ENCODE data around the gene EIF2AK3.

DNA sequence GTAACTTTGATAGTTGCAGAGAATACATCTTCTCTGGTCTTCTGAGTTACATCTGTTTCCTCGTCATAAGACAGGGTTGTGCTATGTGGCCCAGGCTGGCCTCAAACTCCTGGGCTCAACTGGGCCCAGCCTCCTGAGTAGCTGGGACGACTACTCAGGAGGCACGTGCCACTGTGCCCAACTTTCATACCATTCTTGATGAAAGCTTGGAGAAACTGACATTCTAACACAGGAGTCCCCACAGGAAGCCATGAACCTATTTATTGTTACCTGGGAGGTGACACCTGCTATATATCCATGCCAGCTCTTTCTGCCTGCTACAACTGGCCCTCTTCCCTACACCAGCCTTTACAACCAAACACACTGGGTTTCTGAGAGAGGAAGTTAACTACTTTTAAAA is 19.1 kb downstream of the EIF2AK3 start:
- TF ChIP-seq, protein P1, sequence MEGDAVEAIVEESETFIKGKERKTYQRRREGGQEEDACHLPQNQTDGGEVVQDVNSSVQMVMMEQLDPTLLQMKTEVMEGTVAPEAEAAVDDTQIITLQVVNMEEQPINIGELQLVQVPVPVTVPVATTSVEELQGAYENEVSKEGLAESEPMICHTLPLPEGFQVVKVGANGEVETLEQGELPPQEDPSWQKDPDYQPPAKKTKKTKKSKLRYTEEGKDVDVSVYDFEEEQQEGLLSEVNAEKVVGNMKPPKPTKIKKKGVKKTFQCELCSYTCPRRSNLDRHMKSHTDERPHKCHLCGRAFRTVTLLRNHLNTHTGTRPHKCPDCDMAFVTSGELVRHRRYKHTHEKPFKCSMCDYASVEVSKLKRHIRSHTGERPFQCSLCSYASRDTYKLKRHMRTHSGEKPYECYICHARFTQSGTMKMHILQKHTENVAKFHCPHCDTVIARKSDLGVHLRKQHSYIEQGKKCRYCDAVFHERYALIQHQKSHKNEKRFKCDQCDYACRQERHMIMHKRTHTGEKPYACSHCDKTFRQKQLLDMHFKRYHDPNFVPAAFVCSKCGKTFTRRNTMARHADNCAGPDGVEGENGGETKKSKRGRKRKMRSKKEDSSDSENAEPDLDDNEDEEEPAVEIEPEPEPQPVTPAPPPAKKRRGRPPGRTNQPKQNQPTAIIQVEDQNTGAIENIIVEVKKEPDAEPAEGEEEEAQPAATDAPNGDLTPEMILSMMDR (IDR thresholded peaks at IDR 0.05; ENCODE audit: control extremely low read depth in 1 of 3, insufficient read depth in 1 of 3, low read depth in 1 of 3, low read length in 3 of 3) = no peak
- TF ChIP-seq EZH2 (IDR thresholded peaks at IDR 0.05; ENCODE audit: low read depth, low read length, severe bottlenecking) = no peak

All from H1 (cell line).